Esophagus squamous epithelium (tissue), 4 donors: Measurements from ENCODE around the gene TIGAR.

Source experiments
- CTCF ChIP-seq, 6 experiments: fragments of 450-650 bp in 4 of 6; fragments of 200-600 bp in 2 of 6; sonication (generic) in 2 of 6; IDR thresholded peaks; one replicate each; pipeline ENCODE4 v1.5.1; 2016 to 2019; ENCODE audit warnings: antibody characterized with exemption in 6 of 6, mild to moderate bottlenecking in 4 of 6, moderate library complexity in 4 of 6
- POLR2A ChIP-seq, 4 donors: fragments of 450-650 bp; IDR thresholded peaks; one replicate each; pipeline ENCODE4 v1.6.1; 2017; ENCODE audit warnings: antibody characterized with exemption in 4 of 4, mild to moderate bottlenecking in 4 of 4, moderate library complexity in 3 of 4

- TF ChIP-seq CTCF (IDR thresholded peaks at IDR 0.05) (no peak), POLR2A (IDR thresholded peaks at IDR 0.05) (no peak)
These were observed 18.1 kb upstream of the TIGAR start for GRCh38 chr12:4302881-4303280.
